HG03280 (cell line): ENCODE data around the gene MRPL54.
"Not testable (repeated sequence)": the region's sequence is repeated elsewhere in the genome, so short reads cannot be mapped to it uniquely, and the experiment has no call there.

Source experiments
- ATAC-seq: cut with Tn5 transposase; IDR thresholded peaks from one replicate; pipeline ENCODE4 v1.9.1; 2021; ENCODE audit warnings: mild to moderate bottlenecking, moderate library complexity; ENCODE audit not compliant: unreplicated experiment

The MRPL54 gene

GRCh38 chr19:3807574-3808354, 45.3 kb downstream of the MRPL54 start:
- no peak for ATAC-seq

DNA sequence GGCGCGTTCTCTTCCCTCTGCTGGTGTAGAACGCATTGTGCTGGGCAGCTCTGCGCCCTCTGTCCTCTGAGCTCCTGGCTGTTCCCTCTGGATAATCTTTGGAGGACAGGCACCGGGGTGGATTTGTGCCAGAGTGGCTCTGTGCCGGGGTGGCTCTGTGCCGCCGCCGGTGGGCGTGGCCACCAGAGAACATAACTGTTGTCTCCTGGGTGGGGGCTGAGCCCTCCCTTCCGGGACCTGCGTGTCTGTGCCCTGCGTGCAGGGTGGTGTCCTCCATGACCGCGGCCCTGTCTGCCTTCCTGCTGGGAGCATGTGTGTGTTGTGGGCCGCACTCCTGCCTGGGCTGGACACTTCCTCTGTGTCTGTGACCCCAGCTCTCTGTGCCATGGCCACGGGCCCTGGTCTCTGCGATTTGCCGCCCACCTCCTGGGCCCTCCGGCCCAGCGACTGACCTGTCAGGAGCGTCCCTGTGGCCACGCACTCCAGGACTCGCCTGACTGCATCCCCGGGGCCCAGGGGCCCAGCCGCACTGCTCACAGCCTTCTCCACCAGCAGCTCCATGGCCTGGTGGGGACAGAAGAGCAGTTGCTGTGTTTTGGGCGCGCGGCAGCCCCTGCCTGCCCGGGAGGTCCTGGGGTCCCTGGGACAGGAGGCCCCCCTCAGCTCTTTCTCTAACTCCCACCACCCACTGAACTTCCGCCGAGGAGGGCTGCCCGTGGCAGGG, 46.1 kb downstream of the MRPL54 start:
- ATAC-seq: no peak

DNA sequence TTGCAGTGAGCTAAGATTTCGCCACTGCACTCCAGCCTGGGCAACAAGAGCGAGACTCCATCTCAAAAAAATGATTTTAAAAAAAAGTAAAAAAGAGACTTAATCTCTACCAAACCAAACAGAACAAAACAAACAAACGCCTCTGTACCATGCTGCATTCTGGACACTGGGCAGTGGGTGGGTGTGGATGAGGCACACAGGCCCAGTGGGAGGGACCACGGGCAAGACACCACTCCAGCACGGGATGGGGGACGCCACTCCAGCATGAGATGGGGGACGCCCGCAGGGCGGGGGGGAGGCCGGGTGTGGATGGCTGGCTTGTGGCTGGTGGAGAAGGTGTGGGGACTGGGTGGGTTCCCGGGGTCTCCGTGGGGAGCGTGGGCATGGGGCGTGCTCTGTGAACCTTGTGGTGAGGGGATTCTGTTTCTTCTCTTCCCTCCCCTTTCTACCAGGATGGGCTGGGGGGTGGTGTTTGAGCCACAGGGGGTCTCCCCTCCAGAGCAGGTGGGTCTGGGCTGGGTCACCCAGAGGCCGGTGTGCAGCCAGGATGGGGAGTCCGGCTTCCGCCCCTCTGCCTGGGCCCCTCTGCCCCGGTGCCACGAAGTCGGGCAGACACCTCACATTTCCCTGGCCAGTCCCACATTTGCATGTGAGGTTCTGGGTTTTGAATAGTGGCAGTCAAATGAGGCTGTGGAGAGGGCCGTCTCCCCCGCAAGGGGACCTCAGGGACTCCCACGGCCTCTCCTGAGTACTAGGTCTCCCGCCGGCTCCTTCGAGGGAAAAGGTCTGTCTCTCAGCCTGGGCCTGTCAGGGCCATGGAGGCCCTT, 47.6 kb downstream of the MRPL54 start:
- ATAC-seq: no peak

GRCh38 chr19:3810708-3811355, 48.4 kb downstream of the MRPL54 start:
- no peak for ATAC-seq

DNA sequence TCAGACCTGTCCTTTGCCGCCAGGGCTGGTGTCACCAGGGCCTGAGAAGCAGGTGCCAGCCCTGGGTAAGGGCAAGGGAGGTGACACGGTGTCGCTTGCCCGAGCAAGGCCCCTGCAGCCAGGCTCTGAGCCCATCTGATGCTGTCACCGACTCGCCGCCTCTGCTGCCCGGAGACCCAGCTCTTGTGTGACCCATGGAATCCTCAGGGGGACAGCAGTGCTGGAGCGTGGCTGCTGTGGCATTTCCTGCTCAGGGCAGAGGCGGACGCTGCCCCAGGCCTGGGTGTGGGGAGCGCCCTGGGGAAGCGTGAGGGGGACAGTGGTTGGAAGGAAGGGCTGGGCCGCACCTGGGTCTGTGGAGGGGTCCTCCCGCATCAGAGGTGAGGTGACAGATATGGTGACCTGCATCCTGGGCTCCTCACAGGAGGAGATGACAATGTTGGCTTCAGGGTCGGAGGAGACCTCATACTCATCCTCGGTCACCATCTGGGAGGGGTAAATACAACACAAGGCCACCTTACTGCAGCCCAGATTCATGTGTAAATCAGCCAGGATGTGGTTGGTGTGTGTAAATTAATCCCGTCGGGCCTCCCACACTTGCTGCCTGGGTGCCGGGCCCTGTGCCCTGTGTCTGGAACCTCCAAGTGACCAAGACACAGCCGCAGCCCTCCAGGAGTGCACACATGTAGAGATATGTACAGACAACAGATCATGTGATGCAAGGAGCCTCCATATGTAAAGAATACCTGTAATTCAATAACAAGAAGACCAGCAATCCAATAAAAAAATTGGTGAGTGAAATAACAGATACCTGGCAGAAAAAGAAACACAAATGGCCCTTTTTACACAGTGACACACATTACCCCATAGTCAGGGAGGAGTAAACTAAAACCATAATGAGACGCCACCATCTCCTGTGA, 51.3 kb downstream of the MRPL54 start:
- no peak for ATAC-seq

DNA sequence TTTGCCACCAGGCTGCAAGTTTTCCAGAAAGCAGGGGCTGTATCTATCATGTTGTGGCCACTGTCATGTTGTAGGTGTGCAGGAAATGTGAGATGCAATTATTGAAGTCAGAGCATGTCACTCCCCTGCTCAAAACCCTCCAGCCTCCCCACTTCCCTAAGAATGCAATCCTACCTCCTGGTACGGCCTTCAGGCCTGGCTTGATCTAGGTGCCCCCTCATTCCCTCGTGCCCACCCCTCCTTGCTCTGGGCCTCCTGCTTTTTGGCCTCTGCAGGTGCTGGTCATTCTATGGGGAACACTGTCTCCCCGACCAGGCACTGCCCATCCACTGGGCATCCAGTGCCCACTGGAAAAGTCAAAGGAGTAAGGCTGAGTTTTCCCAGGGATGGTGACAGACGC, 52.2 kb downstream of the MRPL54 start:
- ATAC-seq: no peak

- ATAC-seq: not testable (repeated sequence)
Observed at GRCh38 chr19:3816148-3816547, 53.7 kb downstream of the MRPL54 start.

DNA sequence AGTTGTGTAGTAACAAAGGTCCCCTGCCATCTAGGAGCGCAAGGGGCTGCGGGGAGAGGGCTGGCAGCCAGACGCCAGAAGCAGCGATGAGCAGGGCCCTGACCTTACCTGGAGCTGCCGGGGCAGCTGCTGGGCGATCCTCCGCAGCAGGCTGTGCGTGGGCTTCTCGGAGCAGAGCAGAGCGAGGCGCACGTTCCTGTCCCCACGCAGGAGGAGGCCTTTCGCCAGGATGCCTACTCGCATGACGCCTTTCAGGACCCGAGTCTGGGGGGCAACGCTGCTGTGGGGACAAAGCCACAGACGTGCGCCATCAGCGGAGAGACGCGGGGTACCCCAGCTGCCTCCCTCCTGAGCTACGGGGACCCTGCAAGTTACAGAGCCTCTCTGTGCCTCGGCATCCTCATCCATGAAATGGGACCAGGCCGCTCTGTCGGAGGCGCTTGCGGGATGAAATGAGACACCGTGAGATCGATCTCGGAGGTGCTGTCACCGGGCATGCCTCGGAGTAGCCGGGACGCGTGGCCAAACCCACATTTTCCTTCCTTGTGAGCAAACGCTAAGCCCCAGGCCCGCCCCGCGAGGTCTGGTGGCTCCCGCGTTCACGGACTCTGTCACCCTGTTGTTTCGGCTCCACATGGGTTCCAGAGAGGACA, 54.2 kb downstream of the MRPL54 start:
- ATAC-seq: no peak
